ENCODE measurements around the gene PDXP. TPM values are rescaled to one million over a fixed set of nuclear protein-coding genes. Genes with fewer than 3 reads are reported as not detected.

The PDXP gene
- total RNA-seq, 2 experiments from 2014 or later, result 1.5 TPM

DNA sequence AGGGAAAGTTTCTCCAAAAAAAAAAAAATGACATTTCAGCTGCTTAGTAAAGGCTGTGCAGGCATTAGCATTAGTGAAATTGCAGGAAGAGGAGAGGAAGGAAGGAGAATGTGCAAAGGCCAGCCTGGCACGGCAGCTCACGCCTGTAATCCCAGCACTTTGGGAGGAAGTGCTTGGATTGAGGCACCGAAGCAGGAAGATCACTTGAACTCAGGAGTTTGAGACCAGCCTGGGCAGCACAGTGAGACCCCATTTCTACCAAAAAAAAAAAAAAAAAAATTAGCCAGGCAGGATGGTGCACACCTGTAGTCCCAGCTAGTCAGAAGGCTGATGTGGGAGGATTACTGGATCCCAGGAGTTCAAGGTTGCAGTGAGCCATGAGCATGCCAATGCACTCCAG, 46.1 kb downstream of the PDXP start:
- Histone ChIP-seq H3K27me3 (ENCODE audit: control insufficient read depth in 1 of 2, insufficient read depth in 2 of 2, low read length in 2 of 2) (no peaks in the 10 kb centered on the region), H3K4me1 (ENCODE audit: insufficient read depth, low read length) (peaks cover 3% of the 10 kb centered on the region), H3K27ac (ENCODE audit: low read depth in 1 of 2, low read length in 2 of 2) (no peak overlapping the region), H3K36me3 (ENCODE audit: insufficient read depth, low read length) (no peaks in the 10 kb centered on the region), H3K9me3 (ENCODE audit: control insufficient read depth in 1 of 2, insufficient read depth in 1 of 2, low read length in 2 of 2) (no peaks in the 10 kb centered on the region), H3K4me3 (ENCODE audit: low read length) (no peak overlapping the region)
- H3K9me3 Mint-ChIP-seq, result no peaks in the 10 kb centered on the region
- H3K36me3 Mint-ChIP-seq (ENCODE audit: low read depth), result no peaks in the 10 kb centered on the region
- ChIA-PET CTCF (no interaction called here), POLR2A (no interaction called here)
- H3K4me3 Mint-ChIP-seq, result no peak overlapping the region
- TF ChIP-seq, protein P1, sequence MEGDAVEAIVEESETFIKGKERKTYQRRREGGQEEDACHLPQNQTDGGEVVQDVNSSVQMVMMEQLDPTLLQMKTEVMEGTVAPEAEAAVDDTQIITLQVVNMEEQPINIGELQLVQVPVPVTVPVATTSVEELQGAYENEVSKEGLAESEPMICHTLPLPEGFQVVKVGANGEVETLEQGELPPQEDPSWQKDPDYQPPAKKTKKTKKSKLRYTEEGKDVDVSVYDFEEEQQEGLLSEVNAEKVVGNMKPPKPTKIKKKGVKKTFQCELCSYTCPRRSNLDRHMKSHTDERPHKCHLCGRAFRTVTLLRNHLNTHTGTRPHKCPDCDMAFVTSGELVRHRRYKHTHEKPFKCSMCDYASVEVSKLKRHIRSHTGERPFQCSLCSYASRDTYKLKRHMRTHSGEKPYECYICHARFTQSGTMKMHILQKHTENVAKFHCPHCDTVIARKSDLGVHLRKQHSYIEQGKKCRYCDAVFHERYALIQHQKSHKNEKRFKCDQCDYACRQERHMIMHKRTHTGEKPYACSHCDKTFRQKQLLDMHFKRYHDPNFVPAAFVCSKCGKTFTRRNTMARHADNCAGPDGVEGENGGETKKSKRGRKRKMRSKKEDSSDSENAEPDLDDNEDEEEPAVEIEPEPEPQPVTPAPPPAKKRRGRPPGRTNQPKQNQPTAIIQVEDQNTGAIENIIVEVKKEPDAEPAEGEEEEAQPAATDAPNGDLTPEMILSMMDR (IDR thresholded peaks at IDR 0.05), result no peak
- DNase-seq (no peak), ATAC-seq (ENCODE audit: poor library complexity) (no peak)
- H3K27ac Mint-ChIP-seq, result no peak overlapping the region
- intact Hi-C loops (cut with DNase I, micrococcal nuclease), result no loop called here
- H3K4me1 Mint-ChIP-seq (ENCODE audit: low read depth), result no peaks in the 10 kb centered on the region
- H3K27me3 Mint-ChIP-seq, result no peaks in the 10 kb centered on the region

DNA sequence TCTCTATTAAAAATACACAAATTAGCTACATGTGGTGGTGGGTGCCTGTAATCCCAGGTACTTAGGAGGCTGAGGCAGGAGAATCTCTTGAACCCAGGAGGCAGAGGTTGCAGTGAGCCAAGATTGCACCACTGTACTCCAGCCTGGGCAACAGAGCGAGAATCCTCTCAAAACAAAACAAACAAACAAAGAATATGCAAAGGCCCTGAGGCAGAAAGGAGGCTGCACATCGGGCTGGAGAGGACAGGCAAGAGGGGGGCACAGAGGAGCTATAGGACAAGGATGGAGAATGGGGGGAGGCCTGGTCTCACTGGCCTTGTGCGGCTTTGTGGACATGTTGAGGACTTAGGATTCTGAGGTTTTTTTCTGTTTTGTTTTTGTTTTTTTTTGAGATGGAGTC, 46.7 kb downstream of the PDXP start:
- Histone ChIP-seq H3K27ac (ENCODE audit: low read depth in 1 of 2, low read length in 2 of 2) (no peak overlapping the region), H3K27me3 (ENCODE audit: control insufficient read depth in 1 of 2, insufficient read depth in 2 of 2, low read length in 2 of 2) (no peaks in the 10 kb centered on the region), H3K9me3 (ENCODE audit: control insufficient read depth in 1 of 2, insufficient read depth in 1 of 2, low read length in 2 of 2) (no peaks in the 10 kb centered on the region), H3K36me3 (ENCODE audit: insufficient read depth, low read length) (no peaks in the 10 kb centered on the region), H3K4me1 (ENCODE audit: insufficient read depth, low read length) (peaks cover 3% of the 10 kb centered on the region), H3K4me3 (ENCODE audit: low read length) (no peak overlapping the region)
- Mint-ChIP-seq H3K36me3 (ENCODE audit: low read depth) (no peaks in the 10 kb centered on the region), H3K4me1 (ENCODE audit: low read depth) (no peaks in the 10 kb centered on the region), H3K4me3 (no peak overlapping the region), H3K27me3 (no peaks in the 10 kb centered on the region), H3K9me3 (no peaks in the 10 kb centered on the region), H3K27ac (no peak overlapping the region)
- ATAC-seq (ENCODE audit: poor library complexity) (no peak), DNase-seq (no peak)
- intact Hi-C loops (cut with DNase I, micrococcal nuclease), result no loop called here
- CTCF ChIA-PET, result no interaction called here
- POLR2A ChIA-PET, result no interaction called here
- TF ChIP-seq, protein P1 (IDR thresholded peaks at IDR 0.05), result no peak

DNA sequence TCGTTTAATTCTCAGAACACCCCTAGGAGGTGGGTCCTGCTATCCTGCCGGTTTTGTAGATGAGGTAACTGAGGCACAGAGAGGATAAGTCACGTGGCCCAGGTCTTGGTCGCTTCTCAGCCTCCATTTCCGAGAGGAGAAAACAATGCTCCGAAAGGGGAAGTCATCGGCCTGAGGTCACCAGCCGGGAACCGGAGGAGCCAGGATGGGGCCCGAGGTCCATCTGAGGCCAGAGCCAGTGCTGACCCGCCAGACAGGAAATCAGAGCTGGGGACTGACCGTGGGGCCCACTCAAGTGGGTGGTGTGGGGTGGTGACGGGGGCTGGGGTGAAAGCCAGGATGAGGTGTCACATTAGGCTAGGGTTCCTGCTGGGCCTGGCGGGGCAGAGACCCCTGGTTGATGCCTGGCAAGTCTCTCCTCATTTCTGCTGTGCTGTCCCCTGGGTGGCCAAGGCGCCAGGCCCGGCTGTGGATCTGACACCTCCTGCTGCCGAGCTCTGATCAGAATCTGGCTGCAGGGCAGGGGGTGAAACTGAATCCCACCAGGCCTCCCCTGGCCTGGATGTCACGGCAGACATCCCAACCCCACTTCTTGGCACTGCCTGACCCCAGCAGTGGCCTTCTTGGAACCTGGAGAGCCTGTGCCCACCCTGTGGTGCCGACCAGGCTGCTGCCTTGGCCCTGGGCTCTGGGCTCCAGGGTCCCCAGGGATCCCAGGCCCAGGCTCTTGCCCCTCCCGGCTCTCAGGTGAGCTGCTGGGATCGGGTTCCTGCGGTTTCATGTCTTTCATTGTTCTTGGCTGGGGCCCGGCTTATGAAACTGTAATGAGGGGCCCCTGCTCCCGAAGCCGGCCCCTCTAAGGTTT, 50.3 kb downstream of the PDXP start:
- H3K27ac ChIP-seq (ENCODE audit: low read depth in 1 of 2, low read length in 2 of 2), result no peak overlapping the region
- no peak overlapping the region for H3K4me3 Mint-ChIP-seq
- no peaks in the 10 kb centered on the region for H3K36me3 Mint-ChIP-seq (ENCODE audit: low read depth)
- H3K36me3 ChIP-seq (ENCODE audit: insufficient read depth, low read length), result no peaks in the 10 kb centered on the region
- intact Hi-C loops (cut with DNase I, micrococcal nuclease), result no loop called here
- H3K4me1 ChIP-seq (ENCODE audit: insufficient read depth, low read length), result no peaks in the 10 kb centered on the region
- CTCF ChIA-PET, result no interaction called here
- POLR2A ChIA-PET, result no interaction called here
- TF ChIP-seq, protein P1 (IDR thresholded peaks at IDR 0.05), result no peak
- H3K9me3 ChIP-seq (ENCODE audit: control insufficient read depth in 1 of 2, insufficient read depth in 1 of 2, low read length in 2 of 2), result no peaks in the 10 kb centered on the region
- H3K27me3 ChIP-seq (ENCODE audit: control insufficient read depth in 1 of 2, insufficient read depth in 2 of 2, low read length in 2 of 2), result no peaks in the 10 kb centered on the region
- no peaks in the 10 kb centered on the region for H3K27me3 Mint-ChIP-seq
- no peaks in the 10 kb centered on the region for H3K4me1 Mint-ChIP-seq (ENCODE audit: low read depth)
- peak in 1 of 14 experiments; percentile 30 for DNase-seq
- no peak overlapping the region for H3K27ac Mint-ChIP-seq
- H3K9me3 Mint-ChIP-seq, result no peaks in the 10 kb centered on the region
- no peak overlapping the region for H3K4me3 ChIP-seq (ENCODE audit: low read length)
- no peak for ATAC-seq (ENCODE audit: poor library complexity)
